AG04450 (cell line): Measurements from ENCODE around the gene ADAMTS20. TPM values are rescaled to one million over a fixed set of nuclear protein-coding genes. Genes with fewer than 3 reads are reported as not detected.

Experiments used
- CTCF ChIA-PET: fragments of 300-600, 350-600 bp; formaldehyde crosslinking; extraction: SDS; loops from one replicate; lab custom pipeline; 2022; ENCODE audit warnings: antibody characterized with exemption, inconsistent platforms; lab: Charles Lee
- POLR2A ChIA-PET: fragments of 350-600 bp; formaldehyde crosslinking; extraction: SDS; loops from one replicate; lab custom pipeline; 2021; ENCODE audit warnings: antibody characterized with exemption, inconsistent platforms; lab: Yijun Ruan, JAX
- DNase-seq: peaks from one replicate; pipeline ENCODE4 v3.0.0-alpha.2; 2011; ENCODE audit warnings: low read depth, low spot score
- H3K27ac ChIP-seq: one replicate; pipeline ENCODE4 v1.5.1; 2012; ENCODE audit warnings: low read depth, low read length, control low read depth
- H3K27me3 ChIP-seq: one replicate; pipeline ENCODE4 v1.6.0; 2012; ENCODE audit warnings: low read length; ENCODE audit not compliant: control insufficient read depth, insufficient read depth
- H3K4me3 ChIP-seq: 2 replicates; pipeline ENCODE4 v1.5.1; 2011; ENCODE audit warnings: mild to moderate bottlenecking, low read depth, low read length, control low read depth
- H3K9me3 ChIP-seq: 2 replicates; pipeline ENCODE4 v1.5.1; 2012; ENCODE audit warnings: low read length; ENCODE audit not compliant: control insufficient read depth, insufficient read depth
- CTCF ChIP-seq: IDR thresholded peaks from 2 replicates; pipeline ENCODE4 v1.5.1; 2011; ENCODE audit warnings: low read depth, low read length, control low read depth, inconsistent platforms
- polyA plus RNA-seq: library from polyadenylated mRNA; depleted of rRNA; stranded (reverse); fragments of >200 nt; gene quantifications from 2 replicates; pipeline ENCODE4 v1.2.3, GENCODE V29; 2011

The ADAMTS20 gene
- polyA plus RNA-seq, 1 experiment: not detected

- no peak overlapping the region for H3K4me3 ChIP-seq
- DNase-seq: no peak
- no peaks in the 10 kb centered on the region for H3K9me3 ChIP-seq
- H3K27me3 ChIP-seq: no peaks in the 10 kb centered on the region
- POLR2A ChIA-PET: no interaction called here
- TF ChIP-seq CTCF: no peak
- CTCF ChIA-PET: interaction anchor here (1.0 kb wide), 1 partner anchor 39 kb away, joined by 3 read pairs; no protein-coding TSS in a partner anchor
- H3K27ac ChIP-seq: no peak overlapping the region
Observed at GRCh38 chr12:43406801-43407200, 145.2 kb downstream of the ADAMTS20 start.

- no peak for DNase-seq
- ChIA-PET POLR2A (no interaction called here), CTCF (no interaction called here)
- no peak for TF ChIP-seq CTCF
- Histone ChIP-seq H3K9me3 (no peaks in the 10 kb centered on the region), H3K4me3 (no peak overlapping the region), H3K27me3 (no peaks in the 10 kb centered on the region), H3K27ac (no peak overlapping the region)
Observed at GRCh38 chr12:43402436-43402835, 149.6 kb downstream of the ADAMTS20 start.

- ChIA-PET CTCF (no interaction called here), POLR2A (no interaction called here)
- no peak overlapping the region for H3K27ac ChIP-seq
- H3K27me3 ChIP-seq: no peaks in the 10 kb centered on the region
- H3K4me3 ChIP-seq: no peak overlapping the region
- H3K9me3 ChIP-seq: no peaks in the 10 kb centered on the region
- DNase-seq: no peak
- TF ChIP-seq CTCF: no peak
Observed at GRCh38 chr12:43401096-43401495, 150.9 kb downstream of the ADAMTS20 start.

GRCh38 chr12:43396671-43397070, 155.3 kb downstream of the ADAMTS20 start:
- Histone ChIP-seq H3K4me3 (no peak overlapping the region), H3K27ac (no peak overlapping the region), H3K9me3 (no peaks in the 10 kb centered on the region), H3K27me3 (peaks cover 2% of the 10 kb centered on the region)
- no peak for DNase-seq
- POLR2A ChIA-PET: no interaction called here
- no peak for TF ChIP-seq CTCF
- CTCF ChIA-PET: no interaction called here

GRCh38 chr12:43392116-43392515, 159.9 kb downstream of the ADAMTS20 start:
- ChIA-PET POLR2A (no interaction called here), CTCF (interaction anchor here (1.4 kb wide), 1 partner anchor 53 kb away, joined by 3 read pairs; no protein-coding TSS in a partner anchor)
- H3K27me3 ChIP-seq: peaks cover 4% of the 10 kb centered on the region
- TF ChIP-seq CTCF: no peak
- DNase-seq: no peak
- no peak overlapping the region for H3K27ac ChIP-seq
- H3K4me3 ChIP-seq: no peak overlapping the region
- H3K9me3 ChIP-seq: no peaks in the 10 kb centered on the region
